ENCODE data around the gene MRPS23.
"Not testable (repeated sequence)": the region's sequence is repeated elsewhere in the genome, so short reads cannot be mapped to it uniquely, and the experiment has no call there.

MRPS23 gene

GRCh38 chr17:57861790-57862693 lies 12.2 kb upstream of the MRPS23 start:
- no peak for DNase-seq

DNA sequence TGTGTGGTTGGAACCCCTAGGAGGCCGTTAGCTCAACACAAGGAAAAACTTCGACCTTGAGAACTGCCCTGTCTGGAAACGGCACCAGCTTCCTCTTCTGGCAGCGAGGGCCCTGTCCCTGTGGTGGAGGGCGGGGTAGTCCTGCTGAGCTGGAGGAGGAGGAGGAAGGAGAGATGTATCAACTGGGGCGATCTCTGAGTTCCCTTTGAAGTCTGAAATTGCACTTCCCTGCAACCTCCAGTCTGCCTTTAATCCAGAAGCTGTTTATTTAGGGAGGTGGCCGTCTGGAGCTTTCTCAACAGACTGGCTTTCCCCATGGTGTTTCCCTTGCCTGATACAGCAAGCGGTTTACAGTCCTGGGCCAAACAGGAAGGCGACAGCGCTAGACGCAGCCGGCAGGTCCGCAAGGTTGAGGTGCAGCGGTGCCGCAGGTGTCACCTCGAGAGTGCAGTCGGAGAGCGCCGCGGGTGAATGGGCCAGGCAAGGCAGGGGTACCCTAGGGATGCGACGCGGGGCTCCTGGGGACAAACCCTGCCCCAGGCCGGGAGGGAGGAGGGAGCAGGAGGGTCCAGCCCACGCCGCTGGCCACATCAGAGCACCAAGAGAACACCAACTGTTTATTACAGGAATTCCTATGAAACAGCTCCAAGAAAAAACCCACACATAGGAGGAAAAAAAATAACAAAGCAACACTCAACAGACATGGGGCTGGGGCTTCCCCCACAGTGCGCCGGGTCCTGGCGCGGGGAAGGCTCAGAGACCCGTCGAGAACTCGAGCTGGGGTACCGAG lies 11.4 kb upstream of the MRPS23 start:
- peak; percentile 12 for DNase-seq

- DNase-seq: no peak
Observed at GRCh38 chr17:57860414-57860999, 10.7 kb upstream of the MRPS23 start.

- no peak for DNase-seq
Observed at GRCh38 chr17:57859601-57860413, 10.0 kb upstream of the MRPS23 start.

GRCh38 chr17:57858838-57859237 lies 9.0 kb upstream of the MRPS23 start:
- no peak for DNase-seq

- DNase-seq: no peak
Observed at GRCh38 chr17:57856792-57857620, 7.2 kb upstream of the MRPS23 start.

- no peak for DNase-seq
Observed at GRCh38 chr17:57855391-57856035, 5.7 kb upstream of the MRPS23 start.

DNA sequence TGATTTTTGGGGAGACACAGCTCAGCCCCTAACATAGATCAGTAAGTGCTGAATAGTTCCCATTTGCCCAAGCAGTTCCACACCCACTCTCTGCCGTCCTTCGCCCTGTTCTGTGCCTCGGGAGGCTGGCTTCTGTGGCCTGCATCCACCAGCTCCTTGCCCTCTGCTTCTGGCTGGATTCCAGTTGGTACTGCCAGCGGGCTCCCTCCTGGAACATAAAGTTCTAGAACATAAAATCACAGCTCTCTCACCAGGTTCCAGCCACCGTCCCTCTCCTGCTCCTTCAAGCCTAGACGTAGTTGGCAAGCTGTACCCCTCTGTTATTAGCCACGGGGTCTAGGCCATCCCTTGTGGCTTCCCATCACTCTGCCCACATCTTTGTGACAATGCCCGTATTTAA lies 3.9 kb upstream of the MRPS23 start:
- DNase-seq: no peak

DNA sequence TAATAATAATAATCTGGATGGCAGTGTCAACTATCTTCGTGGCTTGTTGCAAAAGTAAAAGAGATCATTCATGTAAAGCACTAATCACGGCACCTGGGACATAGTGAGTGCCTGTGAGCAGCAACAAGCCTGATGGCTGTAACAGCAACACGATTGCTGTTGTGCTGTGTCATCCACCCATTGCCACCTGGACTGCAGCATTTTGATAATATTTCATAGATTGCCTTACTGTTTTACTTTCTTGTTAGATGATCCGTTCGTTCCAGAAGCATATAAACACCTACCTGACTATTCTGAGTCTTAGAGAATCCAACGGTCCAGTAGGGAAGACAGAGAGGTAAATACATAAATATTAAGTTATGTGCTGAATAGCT lies 3.1 kb upstream of the MRPS23 start:
- DNase-seq: no peak

- DNase-seq: no peak
Observed at GRCh38 chr17:57852092-57852954, 2.5 kb upstream of the MRPS23 start.

DNA sequence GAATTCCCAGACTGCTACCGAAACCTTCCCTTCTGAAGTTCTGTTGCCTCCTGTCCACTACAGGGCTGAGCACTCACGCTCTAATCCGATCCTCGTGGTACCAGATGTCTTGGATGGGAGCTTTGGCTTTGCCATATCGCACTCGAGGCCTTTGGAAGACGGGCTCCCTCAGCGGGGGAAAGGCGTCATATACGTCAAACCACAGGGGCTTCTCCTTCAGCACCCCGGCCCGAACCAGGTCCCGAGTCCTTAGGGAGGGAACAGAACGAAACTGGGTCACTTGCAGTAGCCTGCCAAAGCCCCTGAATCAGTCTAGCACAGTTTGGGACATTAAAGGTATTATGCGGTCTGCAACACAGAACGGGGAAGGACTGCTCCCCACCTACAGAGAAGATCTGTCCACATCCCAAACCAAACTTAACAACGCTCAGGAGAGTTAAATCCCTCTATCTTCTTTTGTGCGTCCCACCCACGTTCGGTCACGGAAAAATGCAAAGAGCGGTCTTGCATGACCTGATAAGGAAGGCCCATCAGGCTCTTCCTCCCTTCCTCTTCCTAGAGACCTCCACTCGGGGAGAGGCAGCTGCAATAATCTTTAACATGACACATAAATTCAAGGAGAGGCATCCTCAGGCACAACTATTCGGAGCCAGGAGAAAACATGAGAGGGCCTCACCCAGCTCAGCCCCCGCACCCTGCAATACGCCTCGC lies 526 bp downstream of the MRPS23 start:
- DNase-seq: no peak

DNA sequence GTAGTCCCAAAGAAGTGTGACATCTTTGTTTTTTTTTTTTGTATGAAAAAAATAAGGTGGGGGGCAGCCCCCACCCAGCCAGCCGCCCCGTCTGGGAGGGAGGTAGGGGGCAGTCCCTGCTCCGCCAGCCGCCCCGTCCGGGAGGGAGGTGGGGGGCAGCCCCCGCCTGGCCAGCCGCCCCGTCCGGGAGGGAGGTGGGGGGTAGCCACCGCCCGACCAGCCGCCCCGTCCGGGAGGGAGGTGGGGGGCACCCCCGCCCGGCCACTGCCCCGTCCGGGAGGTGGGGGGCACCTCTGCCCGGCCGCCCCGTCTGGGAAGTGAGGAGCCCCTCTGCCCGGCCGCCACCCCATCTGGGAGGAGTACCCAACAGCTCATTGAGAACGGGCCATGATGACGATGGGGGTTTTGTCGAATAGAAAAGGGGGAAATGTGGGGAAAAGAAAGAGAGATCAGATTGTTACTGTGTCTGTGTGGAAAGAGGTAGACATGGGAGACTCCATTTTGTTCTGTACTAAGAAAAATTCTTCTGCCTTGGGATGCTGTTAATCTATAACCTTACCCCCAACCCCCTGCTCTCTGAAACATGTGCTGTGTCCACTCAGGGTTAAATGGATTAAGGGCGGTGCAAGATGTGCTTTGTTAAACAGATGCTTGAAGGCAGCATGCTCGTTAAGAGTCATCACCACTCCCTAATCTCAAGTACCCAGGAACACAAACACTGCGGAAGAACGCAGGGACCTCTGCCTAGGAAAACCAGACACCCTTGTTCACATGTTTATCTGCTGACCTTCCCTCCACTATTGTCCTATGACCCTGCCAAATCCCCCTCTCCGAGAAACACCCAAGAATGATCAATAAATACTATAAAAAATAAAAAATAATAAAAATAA lies 3.5 kb downstream of the MRPS23 start:
- DNase-seq: not testable (repeated sequence)

GRCh38 chr17:57842280-57842679 lies 7.6 kb downstream of the MRPS23 start:
- DNase-seq: no peak

DNA sequence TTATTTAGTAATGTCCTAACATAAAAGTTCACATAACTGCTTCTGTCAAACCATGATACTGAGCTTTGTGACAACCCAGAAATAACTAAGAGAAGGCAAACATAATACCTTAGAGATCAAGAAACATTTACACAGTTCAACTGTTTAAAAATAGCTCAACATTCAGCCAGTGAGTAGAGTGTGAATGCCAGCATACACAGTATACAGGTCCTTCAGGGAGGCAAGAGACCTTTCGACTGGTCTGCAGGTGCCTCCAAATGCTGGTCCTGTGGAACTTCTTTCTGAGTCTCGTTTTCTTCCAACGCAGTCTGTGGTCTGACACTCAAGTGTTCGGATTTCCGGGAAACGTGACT lies 10.3 kb downstream of the MRPS23 start:
- DNase-seq: no peak

GRCh38 chr17:57838857-57839570 lies 10.8 kb downstream of the MRPS23 start:
- DNase-seq: no peak

DNA sequence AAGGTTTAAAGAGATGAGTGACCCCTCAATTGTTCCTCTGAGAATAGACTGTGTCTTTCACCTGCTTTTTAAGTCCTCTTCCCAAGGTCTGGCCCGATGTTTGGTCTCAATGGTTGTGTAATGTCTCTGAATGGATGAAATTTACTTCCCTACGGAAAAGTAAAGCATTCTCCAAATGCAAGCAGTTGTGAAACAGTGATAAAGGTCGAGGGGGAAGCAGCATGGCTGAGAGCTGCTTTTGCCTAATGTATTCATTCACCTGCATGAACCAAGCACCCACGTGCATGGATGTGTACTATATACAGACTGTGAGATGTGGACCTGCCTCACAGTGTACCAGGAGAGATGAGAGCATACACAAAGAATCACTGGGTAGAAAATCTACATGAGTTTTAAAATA lies 11.4 kb downstream of the MRPS23 start:
- DNase-seq: no peak

- no peak for DNase-seq
Observed at GRCh38 chr17:57835333-57835900, 14.4 kb downstream of the MRPS23 start.
